Measurements from ENCODE around the gene MISP.

The MISP gene

GRCh38 chr19:801861-802497, 51.1 kb downstream of the MISP start:
- no peak for ATAC-seq
- no peak for TF ChIP-seq POU6F1 (CRISPR knock-in tag; IDR thresholded peaks at IDR 0.05; ENCODE audit: borderline replicate concordance, low read depth)
- no peak for TF ChIP-seq ESRRG (CRISPR knock-in tag; IDR thresholded peaks at IDR 0.05)
- no peak for TF ChIP-seq ZNF70 (CRISPR knock-in tag; IDR thresholded peaks at IDR 0.05)
- no peak for TF ChIP-seq CSDC2 (CRISPR knock-in tag; IDR thresholded peaks at IDR 0.05)
- no peak for TF ChIP-seq TSHZ2 (CRISPR knock-in tag; IDR thresholded peaks at IDR 0.05)
- TF ChIP-seq BACH2 (CRISPR knock-in tag; IDR thresholded peaks at IDR 0.05; ENCODE audit: borderline replicate concordance) = no peak
- TF ChIP-seq ZNF565 (CRISPR knock-in tag; conservative IDR thresholded peaks at IDR 0.05; ENCODE audit: low read depth) = no peak
- no peak for TF ChIP-seq PPARA (CRISPR knock-in tag; IDR thresholded peaks at IDR 0.05; ENCODE audit: borderline replicate concordance)
- TF ChIP-seq TOX (CRISPR knock-in tag; IDR thresholded peaks at IDR 0.05; ENCODE audit: borderline replicate concordance) = no peak
- no peak for TF ChIP-seq ZFP3 (CRISPR knock-in tag; IDR thresholded peaks at IDR 0.05)
- no peak for TF ChIP-seq ISL1 (CRISPR knock-in tag; IDR thresholded peaks at IDR 0.05)
- no peak for TF ChIP-seq PATZ1 (CRISPR knock-in tag; IDR thresholded peaks at IDR 0.05; ENCODE audit: borderline replicate concordance)
- TF ChIP-seq OSR1 (CRISPR knock-in tag; IDR thresholded peaks at IDR 0.05) = no peak
- no peak for TF ChIP-seq CSRNP3 (CRISPR knock-in tag; IDR thresholded peaks at IDR 0.05)

- no peak for TF ChIP-seq PATZ1 (CRISPR knock-in tag; IDR thresholded peaks at IDR 0.05; ENCODE audit: borderline replicate concordance)
- no peak for TF ChIP-seq SNAI2 (CRISPR knock-in tag; IDR thresholded peaks at IDR 0.05)
- TF ChIP-seq CSRNP3 (CRISPR knock-in tag; IDR thresholded peaks at IDR 0.05) = no peak
- TF ChIP-seq PPARA (CRISPR knock-in tag; IDR thresholded peaks at IDR 0.05; ENCODE audit: borderline replicate concordance) = no peak
- TF ChIP-seq ZNF70 (CRISPR knock-in tag; IDR thresholded peaks at IDR 0.05) = no peak
- TF ChIP-seq RARB (CRISPR knock-in tag; IDR thresholded peaks at IDR 0.05) = no peak
- TF ChIP-seq ZNF565 (CRISPR knock-in tag; conservative IDR thresholded peaks at IDR 0.05; ENCODE audit: low read depth) = no peak
- TF ChIP-seq GLIS3 (CRISPR knock-in tag; IDR thresholded peaks at IDR 0.05) = no peak
- TF ChIP-seq ZFP30 (CRISPR knock-in tag; IDR thresholded peaks at IDR 0.05) = no peak
- TF ChIP-seq CREB5 (CRISPR knock-in tag; IDR thresholded peaks at IDR 0.05; ENCODE audit: low read depth) = no peak
- TF ChIP-seq TSHZ2 (CRISPR knock-in tag; IDR thresholded peaks at IDR 0.05) = no peak
- TF ChIP-seq TCF4 (CRISPR knock-in tag; IDR thresholded peaks at IDR 0.05; ENCODE audit: borderline replicate concordance) = no peak
- no peak for ATAC-seq
Observed at GRCh38 chr19:802498-803098, 51.7 kb downstream of the MISP start.
